ENCODE measurements around the gene MYPOP.
"Not testable (repeated sequence)": the region's sequence is repeated elsewhere in the genome, so short reads cannot be mapped to it uniquely, and the experiment has no call there.

The MYPOP gene

GRCh38 chr19:45882652-45883585, 19.5 kb downstream of the MYPOP start:
- peak; percentile 6 to 34 for DNase-seq

GRCh38 chr19:45881909-45882528, 20.4 kb downstream of the MYPOP start:
- DNase-seq = no peak

- no peak for DNase-seq
These were observed 21.1 kb downstream of the MYPOP start for GRCh38 chr19:45881082-45881908.

GRCh38 chr19:45879971-45880370, 22.4 kb downstream of the MYPOP start:
- DNase-seq = no peak

GRCh38 chr19:45879055-45879454, 23.4 kb downstream of the MYPOP start:
- no peak for DNase-seq

GRCh38 chr19:45878043-45878794, 24.2 kb downstream of the MYPOP start:
- DNase-seq = no peak

GRCh38 chr19:45876411-45877197, 25.8 kb downstream of the MYPOP start:
- DNase-seq = no peak

GRCh38 chr19:45876161-45876410, 26.3 kb downstream of the MYPOP start:
- DNase-seq = no peak

GRCh38 chr19:45874620-45874966, 27.8 kb downstream of the MYPOP start:
- DNase-seq = no peak

- no peak for DNase-seq
These were observed 29.1 kb downstream of the MYPOP start for GRCh38 chr19:45873219-45873772.

- no peak for DNase-seq
These were observed 30.1 kb downstream of the MYPOP start for GRCh38 chr19:45872095-45872919.

GRCh38 chr19:45870798-45871197, 31.6 kb downstream of the MYPOP start:
- no peak for DNase-seq

GRCh38 chr19:45867241-45867640, 35.2 kb downstream of the MYPOP start:
- not testable (repeated sequence) for DNase-seq

GRCh38 chr19:45866400-45867176, 35.8 kb downstream of the MYPOP start:
- no peak for DNase-seq

- no peak for DNase-seq
These were observed 37.0 kb downstream of the MYPOP start for GRCh38 chr19:45865269-45865948.

- no peak for DNase-seq
These were observed 37.8 kb downstream of the MYPOP start for GRCh38 chr19:45864629-45865082.

GRCh38 chr19:45863840-45864628, 38.4 kb downstream of the MYPOP start, which contains the start of gene FOXA3:
TSS of gene FOXA3 (plus strand) at chr19:45864326. CDS start at chr19:45864457, 131 bp downstream.
- peak in 1 of 2 donors; percentile 5 for DNase-seq

GRCh38 chr19:45863335-45863839, 39.0 kb downstream of the MYPOP start:
- no peak for DNase-seq
